Ishikawa (cell line): ENCODE results near the gene RBSN.

ENCODE experiments used
- EGR1 ChIP-seq: IDR thresholded peaks from 2 replicates; pipeline ENCODE4 v1.6.1; 2012
- EP300 ChIP-seq: IDR thresholded peaks from 2 replicates; pipeline ENCODE4 v1.6.1; 2012; ENCODE audit warnings: borderline replicate concordance
- FOXM1 ChIP-seq: IDR thresholded peaks from 2 replicates; pipeline ENCODE4 v1.6.1; 2012; ENCODE audit warnings: low read depth, borderline replicate concordance
- MAX ChIP-seq: IDR thresholded peaks from 2 replicates; pipeline ENCODE4 v1.6.1; 2012
- NFIC ChIP-seq: IDR thresholded peaks from 2 replicates; pipeline ENCODE4 v1.6.1; 2012
- RAD21 ChIP-seq: IDR thresholded peaks from 2 replicates; pipeline ENCODE4 v1.6.1; 2012; ENCODE audit warnings: low read depth
- REST ChIP-seq: IDR thresholded peaks from 2 replicates; pipeline ENCODE4 v1.6.1; 2012; ENCODE audit warnings: low read depth, mild to moderate bottlenecking
- TAF1 ChIP-seq: IDR thresholded peaks from 2 replicates; pipeline ENCODE4 v1.6.1; 2012; ENCODE audit warnings: low read depth, mild to moderate bottlenecking
- TEAD4 ChIP-seq: IDR thresholded peaks from 2 replicates; pipeline ENCODE4 v1.6.1; 2012
- YY1 ChIP-seq: IDR thresholded peaks from 2 replicates; pipeline ENCODE4 v1.6.1; 2012; ENCODE audit warnings: low read depth

GRCh38 chr3:15107075-15107947, 8.4 kb upstream of the RBSN start:
- TF ChIP-seq EGR1: no peak
- no peak for TF ChIP-seq MAX
- TF ChIP-seq EP300: no peak
- TF ChIP-seq TAF1: no peak
- TF ChIP-seq NFIC: no peak
- TF ChIP-seq RAD21: no peak
- no peak for TF ChIP-seq REST
- no peak for TF ChIP-seq FOXM1
- no peak for TF ChIP-seq YY1
- no peak for TF ChIP-seq TEAD4
